K562 (cell line): ENCODE measurements around the gene GTPBP2. TPM values are rescaled to one million over a fixed set of nuclear protein-coding genes. Genes with fewer than 3 reads are reported as not detected.

Experiments
- CAMTA2 ChIP-seq: fragments of 250-450 bp; sonication (Bioruptor Pico); conservative IDR thresholded peaks from 2 replicates; pipeline ENCODE4 v1.5.1; 2022
- CBX5 ChIP-seq: IDR thresholded peaks from 2 replicates; pipeline ENCODE4 v1.6.1; 2014; ENCODE audit warnings: low read depth, borderline replicate concordance
- EHMT2 ChIP-seq: fragments of 450-650 bp; IDR thresholded peaks from 2 replicates; pipeline ENCODE4 v1.6.1; 2018; ENCODE audit warnings: antibody characterized with exemption
- GATAD2B ChIP-seq: fragments of 450-650 bp; IDR thresholded peaks from 2 replicates; pipeline ENCODE4 v1.6.1; 2017; ENCODE audit warnings: mild to moderate bottlenecking, borderline replicate concordance
- GTF2E2 ChIP-seq: fragments of 200-800 bp; sonication (Bioruptor generic); IDR thresholded peaks from 2 replicates; pipeline ENCODE4 v1.6.1; 2016; ENCODE audit warnings: missing genetic modification characterization, missing compliant biosample characterization
- HDAC3 ChIP-seq: fragments of 450-650 bp; IDR thresholded peaks from 2 replicates; pipeline ENCODE4 v1.6.1; 2018; ENCODE audit warnings: borderline replicate concordance, mild to moderate bottlenecking, moderate library complexity; ENCODE audit not compliant: partially characterized antibody
- HEY1 ChIP-seq: fragments of 250-450 bp; sonication (Bioruptor Pico); IDR thresholded peaks from 2 replicates; pipeline ENCODE4 v1.5.0; 2020; ENCODE audit warnings: mild to moderate bottlenecking, moderate library complexity, borderline replicate concordance
- ILK ChIP-seq: fragments of 450-650 bp; IDR thresholded peaks from 2 replicates; pipeline ENCODE4 v1.6.1; 2016; ENCODE audit warnings: missing genetic modification characterization, low read depth, mild to moderate bottlenecking, missing compliant biosample characterization, moderate library complexity, borderline replicate concordance
- KAT8 ChIP-seq: fragments of 450-650 bp; IDR thresholded peaks from 2 replicates; pipeline ENCODE4 v1.6.1; 2016; ENCODE audit warnings: low read depth, mild to moderate bottlenecking
- L3MBTL2 ChIP-seq: fragments of 450-650 bp; IDR thresholded peaks from 2 replicates; pipeline ENCODE4 v1.6.1; 2016; ENCODE audit warnings: mild to moderate bottlenecking, moderate library complexity
- NFXL1 ChIP-seq: fragments of 450-650 bp; formaldehyde crosslinking; IDR thresholded peaks from 2 replicates; pipeline ENCODE4 v1.4.0; 2021; ENCODE audit warnings: mild to moderate bottlenecking
- PYGO2 ChIP-seq: fragments of 450-650 bp; IDR thresholded peaks from 2 replicates; pipeline ENCODE4 v1.6.1; 2016; ENCODE audit warnings: mild to moderate bottlenecking, missing genetic modification characterization, moderate library complexity, missing compliant biosample characterization
- RBM39 ChIP-seq: fragments of 200-400 bp; formaldehyde crosslinking; optimal IDR thresholded peaks from 2 replicates; pipeline ENCODE3; 2018; ENCODE audit warnings: low read depth, low read length
- SIX5 ChIP-seq, 2 experiments: IDR thresholded peaks; 2 replicates each; pipeline ENCODE4 v1.6.1; 2011; ENCODE audit warnings: low read length in 2 of 2, borderline replicate concordance in 1 of 2, low read depth in 1 of 2, mild to moderate bottlenecking in 1 of 2, moderate library complexity in 1 of 2; ENCODE audit not compliant: insufficient read depth in 1 of 2
- SRSF9 ChIP-seq: fragments of 200-400 bp; formaldehyde crosslinking; IDR thresholded peaks from 2 replicates; pipeline ENCODE4 v1.6.1; 2017; ENCODE audit warnings: low read depth, low read length, borderline replicate concordance
- TFAM ChIP-seq: fragments of 250-450 bp; sonication (Bioruptor Pico); conservative IDR thresholded peaks from 2 replicates; pipeline ENCODE4 v1.5.0; 2021; ENCODE audit warnings: mild to moderate bottlenecking, moderate library complexity
- ZNF583 ChIP-seq: fragments of 250-450 bp; sonication (Bioruptor Pico); IDR thresholded peaks from 2 replicates; pipeline ENCODE4 v1.4.0; 2020
- ZNF699 ChIP-seq: fragments of 250-450 bp; sonication (Bioruptor Pico); IDR thresholded peaks from 2 replicates; pipeline ENCODE4 v1.8.0; 2021; ENCODE audit warnings: mild to moderate bottlenecking, moderate library complexity; ENCODE audit not compliant: insufficient replicate concordance
- polyA plus RNA-seq, 8 experiments: library from polyadenylated mRNA; depleted of rRNA in 4 of 8; stranded (reverse) in 5 of 8; unstranded in 3 of 8; fragments of >200 nt; fragmentation: Nextera tagmentation in 2 of 8; fragmentation: Illumina TruSeq in 1 of 8; extraction: Ambion mirVana in 2 of 8; extraction: Trizol in 1 of 8; gene quantifications; 2 replicates each; pipeline versions ENCODE4 v1.2.1 to v1.2.3, GENCODE V29; 2011 to 2014; ENCODE audit warnings: inconsistent platforms in 1 of 8, missing spikeins in 1 of 8
- total RNA-seq, 7 experiments: library from RNA; depleted of rRNA in 6 of 7; stranded (reverse); fragments of >200 nt in 6 of 7; fragmentation: Illumina TruSeq in 2 of 7; extraction: Trizol in 2 of 7; gene quantifications; 2 replicates each; pipeline versions ENCODE4 v1.2.1 to v1.2.3, GENCODE V29; 2011 to 2021; ENCODE audit warnings: low replicate concordance in 1 of 7
- TF ChIP-seq, protein P1 (sequence below): sonication (generic); formaldehyde crosslinking; IDR thresholded peaks from 2 replicates; pipeline ENCODE4 v1.8.1; 2023; ENCODE audit warnings: mild to moderate bottlenecking, missing genetic modification reagents
- TF ChIP-seq, protein P2 (sequence below): conservative IDR thresholded peaks from 2 replicates; pipeline ENCODE4 v1.6.1; 2011; ENCODE audit warnings: low read depth, mild to moderate bottlenecking, low read length; ENCODE audit not compliant: control insufficient read depth
- TF ChIP-seq, protein P3 (sequence below): fragments of 450-650 bp; formaldehyde crosslinking; IDR thresholded peaks from 2 replicates; pipeline ENCODE4 v1.4.0; 2020; ENCODE audit warnings: mild to moderate bottlenecking, moderate library complexity

GTPBP2 gene
- total and polyA plus RNA-seq, 9 of the 15 experiments (the other 6 are each of a cell fraction or from before 2014, with no cell fraction given) = 48.4 to 196 (median 111) TPM

DNA sequence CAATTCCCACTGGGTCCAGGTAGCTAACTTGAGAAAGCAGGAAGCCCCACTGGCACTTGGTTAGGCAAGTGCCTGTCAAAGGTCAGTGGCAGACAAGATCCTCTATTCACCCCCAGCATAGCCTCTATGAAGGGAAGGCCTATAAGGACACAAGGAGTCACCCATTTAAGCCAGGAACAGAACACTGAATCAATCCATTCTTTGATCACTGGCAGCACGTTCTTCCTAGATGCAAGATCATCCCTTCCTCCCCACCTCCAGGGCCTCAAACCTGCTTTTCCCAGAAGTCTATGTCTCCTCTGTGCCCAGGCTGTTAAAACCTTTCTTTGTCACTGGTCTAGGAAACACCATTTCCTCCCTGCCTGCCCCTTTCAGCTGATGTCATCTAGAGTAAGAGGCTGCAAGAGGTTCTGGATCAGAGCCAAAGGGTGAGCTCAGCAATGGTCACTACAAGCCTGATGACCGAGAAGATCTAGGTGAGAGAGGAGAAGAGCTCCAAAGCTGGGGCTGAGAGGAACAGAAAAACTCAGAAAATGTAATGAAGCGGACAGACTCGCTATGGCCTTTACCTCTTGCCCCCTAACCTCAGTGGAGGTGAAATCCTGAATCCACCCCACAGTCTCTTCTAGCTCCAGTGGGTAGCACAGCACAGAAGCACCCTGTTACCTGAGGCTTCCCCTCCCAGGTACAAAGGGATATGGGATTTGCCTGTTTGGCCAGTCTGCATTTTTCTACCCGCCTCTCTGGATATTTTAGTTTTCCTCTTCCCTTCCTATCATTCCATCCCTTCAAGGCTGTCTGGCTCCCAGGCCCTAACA lies 1.8 kb downstream of the GTPBP2 start (continued):
- TF ChIP-seq, protein P1, sequence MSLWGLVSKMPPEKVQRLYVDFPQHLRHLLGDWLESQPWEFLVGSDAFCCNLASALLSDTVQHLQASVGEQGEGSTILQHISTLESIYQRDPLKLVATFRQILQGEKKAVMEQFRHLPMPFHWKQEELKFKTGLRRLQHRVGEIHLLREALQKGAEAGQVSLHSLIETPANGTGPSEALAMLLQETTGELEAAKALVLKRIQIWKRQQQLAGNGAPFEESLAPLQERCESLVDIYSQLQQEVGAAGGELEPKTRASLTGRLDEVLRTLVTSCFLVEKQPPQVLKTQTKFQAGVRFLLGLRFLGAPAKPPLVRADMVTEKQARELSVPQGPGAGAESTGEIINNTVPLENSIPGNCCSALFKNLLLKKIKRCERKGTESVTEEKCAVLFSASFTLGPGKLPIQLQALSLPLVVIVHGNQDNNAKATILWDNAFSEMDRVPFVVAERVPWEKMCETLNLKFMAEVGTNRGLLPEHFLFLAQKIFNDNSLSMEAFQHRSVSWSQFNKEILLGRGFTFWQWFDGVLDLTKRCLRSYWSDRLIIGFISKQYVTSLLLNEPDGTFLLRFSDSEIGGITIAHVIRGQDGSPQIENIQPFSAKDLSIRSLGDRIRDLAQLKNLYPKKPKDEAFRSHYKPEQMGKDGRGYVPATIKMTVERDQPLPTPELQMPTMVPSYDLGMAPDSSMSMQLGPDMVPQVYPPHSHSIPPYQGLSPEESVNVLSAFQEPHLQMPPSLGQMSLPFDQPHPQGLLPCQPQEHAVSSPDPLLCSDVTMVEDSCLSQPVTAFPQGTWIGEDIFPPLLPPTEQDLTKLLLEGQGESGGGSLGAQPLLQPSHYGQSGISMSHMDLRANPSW (CRISPR knock-in tag) = 0 out of 2 replicates have a peak, but pooled peaks have one; percentile 11
- peak; percentile 56 for TF ChIP-seq L3MBTL2
- TF ChIP-seq GATAD2B = no peak
- TF ChIP-seq NFXL1 (CRISPR knock-in tag) = peak; percentile 91; the same call in 1 of the 2 replicates
- TF ChIP-seq ILK (tag) = peak; percentile 64
- TF ChIP-seq HDAC3 = no peak
- TF ChIP-seq ZNF583 (CRISPR knock-in tag) = peak; percentile 91
- TF ChIP-seq, protein P2, sequence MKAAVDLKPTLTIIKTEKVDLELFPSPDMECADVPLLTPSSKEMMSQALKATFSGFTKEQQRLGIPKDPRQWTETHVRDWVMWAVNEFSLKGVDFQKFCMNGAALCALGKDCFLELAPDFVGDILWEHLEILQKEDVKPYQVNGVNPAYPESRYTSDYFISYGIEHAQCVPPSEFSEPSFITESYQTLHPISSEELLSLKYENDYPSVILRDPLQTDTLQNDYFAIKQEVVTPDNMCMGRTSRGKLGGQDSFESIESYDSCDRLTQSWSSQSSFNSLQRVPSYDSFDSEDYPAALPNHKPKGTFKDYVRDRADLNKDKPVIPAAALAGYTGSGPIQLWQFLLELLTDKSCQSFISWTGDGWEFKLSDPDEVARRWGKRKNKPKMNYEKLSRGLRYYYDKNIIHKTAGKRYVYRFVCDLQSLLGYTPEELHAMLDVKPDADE = no peak
- TF ChIP-seq SIX5 (IDR thresholded peaks at IDR 0.05; ENCODE audit: borderline replicate concordance in 1 of 2, insufficient read depth in 1 of 2, low read depth in 1 of 2, low read length in 2 of 2) = no peak
- TF ChIP-seq CBX5 = no peak
- TF ChIP-seq PYGO2 (tag) = peak; percentile 50; the same call in 1 of the 2 replicates
- TF ChIP-seq CAMTA2 (CRISPR knock-in tag) = no peak
- TF ChIP-seq ZNF699 (CRISPR knock-in tag) = no peak
- TF ChIP-seq HEY1 = 0 out of 2 replicates have a peak, but pooled peaks have one; percentile 65
- TF ChIP-seq RBM39 = no peak
- no peak for TF ChIP-seq SRSF9
- peak; percentile 96 for TF ChIP-seq GTF2E2 (tag)
- TF ChIP-seq, protein P3, sequence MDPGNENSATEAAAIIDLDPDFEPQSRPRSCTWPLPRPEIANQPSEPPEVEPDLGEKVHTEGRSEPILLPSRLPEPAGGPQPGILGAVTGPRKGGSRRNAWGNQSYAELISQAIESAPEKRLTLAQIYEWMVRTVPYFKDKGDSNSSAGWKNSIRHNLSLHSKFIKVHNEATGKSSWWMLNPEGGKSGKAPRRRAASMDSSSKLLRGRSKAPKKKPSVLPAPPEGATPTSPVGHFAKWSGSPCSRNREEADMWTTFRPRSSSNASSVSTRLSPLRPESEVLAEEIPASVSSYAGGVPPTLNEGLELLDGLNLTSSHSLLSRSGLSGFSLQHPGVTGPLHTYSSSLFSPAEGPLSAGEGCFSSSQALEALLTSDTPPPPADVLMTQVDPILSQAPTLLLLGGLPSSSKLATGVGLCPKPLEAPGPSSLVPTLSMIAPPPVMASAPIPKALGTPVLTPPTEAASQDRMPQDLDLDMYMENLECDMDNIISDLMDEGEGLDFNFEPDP (CRISPR knock-in tag) = 0 out of 2 replicates have a peak, but pooled peaks have one; percentile 84
- TF ChIP-seq EHMT2 = no peak
- no peak for TF ChIP-seq TFAM (CRISPR knock-in tag)
- no peak for TF ChIP-seq KAT8
